Measurements from ENCODE around the gene ZDHHC8. TPM values are rescaled to one million over a fixed set of nuclear protein-coding genes. Genes with fewer than 3 reads are reported as not detected.

Gene ZDHHC8
- total RNA-seq, 2 experiments from 2014 or later, result 44.5 to 44.8 TPM

GRCh38 chr22:20095521-20095920 is 36.1 kb upstream of the ZDHHC8 start:
- Mint-ChIP-seq H3K4me3 (no peak overlapping the region), H3K9me3 (peaks cover 8% of the 10 kb centered on the region), H3K27ac (peak overlapping the region; percentile 75), H3K4me1 (ENCODE audit: low read depth) (peaks cover 86% of the 10 kb centered on the region), H3K27me3 (no peaks in the 10 kb centered on the region), H3K36me3 (ENCODE audit: low read depth) (peaks cover 96% of the 10 kb centered on the region)
- intact Hi-C loops (cut with micrococcal nuclease), result no loop called here
- TF ChIP-seq CTCF (IDR thresholded peaks at IDR 0.05), result no peak
- ATAC-seq, result peak; percentile 12
- ChIA-PET POLR2A (interaction anchor here (0.8 to 1.2 kb wide), 6 partner anchors 9 to 28 kb away, joined by 3 to 6 read pairs (median 3); no protein-coding TSS in a partner anchor), CTCF (interaction anchor here (1.2 to 2.4 kb wide), 4 partner anchors 9 to 82 kb away, joined by 3 to 10 read pairs (median 5); no protein-coding TSS in a partner anchor)
- peak; percentile 74 for DNase-seq

- Mint-ChIP-seq H3K4me3 (no peak overlapping the region), H3K9me3 (peaks cover 8% of the 10 kb centered on the region), H3K27ac (no peak overlapping the region), H3K4me1 (ENCODE audit: low read depth) (peaks cover 86% of the 10 kb centered on the region), H3K36me3 (ENCODE audit: low read depth) (peaks cover 92% of the 10 kb centered on the region), H3K27me3 (no peaks in the 10 kb centered on the region)
- intact Hi-C loops (cut with micrococcal nuclease), result no loop called here
- DNase-seq (no peak), ATAC-seq (no peak)
- ChIA-PET POLR2A (interaction anchor here (0.6 to 1.7 kb wide), 6 partner anchors 14 to 75 kb away, joined by 3 to 8 read pairs (median 4); partner anchors contain the start of gene TRMT2A), CTCF (interaction anchor here (1.0 to 2.4 kb wide), 5 partner anchors 11 to 83 kb away, joined by 3 to 10 read pairs (median 3); no protein-coding TSS in a partner anchor)
- TF ChIP-seq CTCF (IDR thresholded peaks at IDR 0.05), result no peak
These were observed 34.8 kb upstream of the ZDHHC8 start for GRCh38 chr22:20096574-20097420.

- ChIA-PET POLR2A (interaction anchor here (1.0 to 3.8 kb wide), 2 partner anchors 13 to 23 kb away, joined by 3 to 36 read pairs; no protein-coding TSS in a partner anchor), CTCF (interaction anchor here (0.7 kb wide), 1 partner anchor 12 kb away, joined by 3 read pairs; no protein-coding TSS in a partner anchor)
- no peak for DNase-seq
- Mint-ChIP-seq H3K27me3 (no peaks in the 10 kb centered on the region), H3K4me3 (no peak overlapping the region), H3K4me1 (ENCODE audit: low read depth) (peaks cover 78% of the 10 kb centered on the region), H3K27ac (peak overlapping the region; percentile 86), H3K36me3 (ENCODE audit: low read depth) (peaks cover 84% of the 10 kb centered on the region), H3K9me3 (peaks cover 8% of the 10 kb centered on the region)
- no peak for ATAC-seq
- no peak for TF ChIP-seq CTCF (IDR thresholded peaks at IDR 0.05)
- intact Hi-C loops (cut with micrococcal nuclease), result no loop called here
These were observed 32.4 kb upstream of the ZDHHC8 start for GRCh38 chr22:20099099-20099711.

- DNase-seq (no peak), ATAC-seq (no peak)
- intact Hi-C loops (cut with micrococcal nuclease), result loop anchor here (2.0 kb wide), 1 partner anchor 15 kb away; the partner anchor contains the start of genes RANBP1 and TRMT2A
- H3K36me3 Mint-ChIP-seq (ENCODE audit: low read depth), result peaks cover 70% of the 10 kb centered on the region
- no peaks in the 10 kb centered on the region for H3K27me3 Mint-ChIP-seq
- H3K4me1 Mint-ChIP-seq (ENCODE audit: low read depth), result peaks cover 57% of the 10 kb centered on the region
- peak overlapping the region; percentile 86 for H3K27ac Mint-ChIP-seq
- POLR2A ChIA-PET, result interaction anchor here (0.8 to 4.0 kb wide), 8 partner anchors 8 to 34 kb away, joined by 3 to 36 read pairs (median 5); partner anchors contain the start of genes DGCR8, RANBP1 and TRMT2A
- H3K4me3 Mint-ChIP-seq, result no peak overlapping the region
- no peak for TF ChIP-seq CTCF (IDR thresholded peaks at IDR 0.05)
- peaks cover 4% of the 10 kb centered on the region for H3K9me3 Mint-ChIP-seq
- CTCF ChIA-PET, result interaction anchor here (1.1 to 3.9 kb wide), 4 partner anchors 10 to 27 kb away, joined by 3 to 43 read pairs (median 3); no protein-coding TSS in a partner anchor
These were observed 30.0 kb upstream of the ZDHHC8 start for GRCh38 chr22:20101638-20102037.
